HEK293 (cell line): ENCODE measurements around the gene WDR64.

ENCODE experiments used
- CTCF ChIA-PET: fragments of 350-600 bp; formaldehyde crosslinking; extraction: SDS; loops from one replicate; lab custom pipeline; 2021; ENCODE audit warnings: antibody characterized with exemption; lab: Yijun Ruan, JAX
- POLR2A ChIA-PET: fragments of 300-600 bp; formaldehyde crosslinking; extraction: SDS; loops from one replicate; lab custom pipeline; 2020; ENCODE audit warnings: antibody characterized with exemption, inconsistent platforms; lab: Yijun Ruan, JAX
- H3K27ac ChIP-seq: fragments of 200-500 bp; sonication (Bioruptor generic); 2 replicates; pipeline ENCODE4 v1.5.1; 2014; ENCODE audit warnings: low read depth, low read length, control low read depth, inconsistent platforms; ENCODE audit errors: extremely low read depth
- H3K36me3 ChIP-seq, 2 experiments: fragments of 200-500 bp in 1 of 2; sonication (Bioruptor generic) in 1 of 2; 1 replicate in 1 of 2; 2 replicates in 1 of 2; pipeline ENCODE4 v1.5.1; 2014 to 2017; ENCODE audit warnings: inconsistent platforms in 2 of 2, low read length in 2 of 2; ENCODE audit not compliant: control insufficient read depth in 2 of 2, insufficient read depth in 1 of 2
- H3K4me1 ChIP-seq: fragments of 200-500 bp; sonication (Bioruptor generic); 2 replicates; pipeline ENCODE4 v1.5.1; 2014; ENCODE audit warnings: mild to moderate bottlenecking, low read length, inconsistent platforms; ENCODE audit not compliant: control insufficient read depth, insufficient read depth
- H3K4me3 ChIP-seq: 2 replicates; pipeline ENCODE4 v1.5.1; 2011; ENCODE audit warnings: low read depth, mild to moderate bottlenecking, control low read depth, low read length, moderate library complexity
- H3K9me3 ChIP-seq: fragments of 200-500 bp; sonication (Bioruptor generic); 2 replicates; pipeline ENCODE4 v1.5.1; 2014; ENCODE audit warnings: low read depth, low read length, inconsistent platforms; ENCODE audit not compliant: control insufficient read depth, insufficient read depth
- GLI2 ChIP-seq: fragments of 450-650 bp; formaldehyde crosslinking; IDR thresholded peaks from 2 replicates; pipeline ENCODE4; 2017; ENCODE audit warnings: missing biosample characterization, missing genetic modification characterization, low read depth, borderline replicate concordance
- HOXC10 ChIP-seq: sonication (generic); formaldehyde crosslinking; IDR thresholded peaks from 2 replicates; pipeline ENCODE4 v1.8.1; 2023; ENCODE audit warnings: mild to moderate bottlenecking, missing genetic modification reagents
- KLF8 ChIP-seq: fragments of 450-650 bp; formaldehyde crosslinking; IDR thresholded peaks from 2 replicates; pipeline ENCODE4 v1.5.1; 2016; ENCODE audit warnings: missing biosample characterization, missing genetic modification characterization
- SALL2 ChIP-seq: fragments of 450-650 bp; formaldehyde crosslinking; IDR thresholded peaks from 2 replicates; pipeline ENCODE4 v1.5.0; 2017; ENCODE audit warnings: missing biosample characterization, mild to moderate bottlenecking, missing genetic modification characterization, borderline replicate concordance
- SCRT1 ChIP-seq: fragments of 450-650 bp; formaldehyde crosslinking; IDR thresholded peaks from 2 replicates; pipeline ENCODE4 v1.5.1; 2016; ENCODE audit warnings: missing biosample characterization, missing genetic modification characterization, borderline replicate concordance
- SP3 ChIP-seq: fragments of 450-650 bp; formaldehyde crosslinking; IDR thresholded peaks from 2 replicates; pipeline ENCODE4 v1.5.1; 2016; ENCODE audit warnings: missing biosample characterization, missing genetic modification characterization
- TRIM28 ChIP-seq: IDR thresholded peaks from 2 replicates; pipeline ENCODE4 v1.6.1; 2011; ENCODE audit warnings: low read length, control low read depth, borderline replicate concordance
- ZFP37 ChIP-seq: fragments of 450-650 bp; formaldehyde crosslinking; IDR thresholded peaks from 2 replicates; pipeline ENCODE4 v1.5.1; 2016; ENCODE audit warnings: missing biosample characterization, missing genetic modification characterization
- ZNF121 ChIP-seq: fragments of 450-650 bp; formaldehyde crosslinking; IDR thresholded peaks from 2 replicates; pipeline ENCODE4 v1.5.1; 2016; ENCODE audit warnings: missing biosample characterization, missing genetic modification characterization
- ZNF211 ChIP-seq: fragments of 450-650 bp; formaldehyde crosslinking; IDR thresholded peaks from 2 replicates; pipeline ENCODE4 v1.5.1; 2016; ENCODE audit warnings: low read depth, missing biosample characterization, missing genetic modification characterization
- ZNF239 ChIP-seq: fragments of 450-650 bp; formaldehyde crosslinking; IDR thresholded peaks from 2 replicates; pipeline ENCODE4 v1.5.1; 2016; ENCODE audit warnings: missing biosample characterization, missing genetic modification characterization
- ZNF391 ChIP-seq: fragments of 450-650 bp; formaldehyde crosslinking; IDR thresholded peaks from 2 replicates; pipeline ENCODE4 v1.5.1; 2016; ENCODE audit warnings: low read depth, missing biosample characterization, missing genetic modification characterization, borderline replicate concordance
- ZNF555 ChIP-seq: fragments of 450-650 bp; formaldehyde crosslinking; conservative IDR thresholded peaks from 2 replicates; pipeline ENCODE4 v1.5.1; 2017; ENCODE audit warnings: missing biosample characterization, mild to moderate bottlenecking, missing genetic modification characterization, inconsistent platforms
- ZNF561 ChIP-seq: fragments of 450-650 bp; IDR thresholded peaks from 2 replicates; pipeline ENCODE4 v1.5.1; 2018; ENCODE audit warnings: missing biosample characterization, missing genetic modification characterization, borderline replicate concordance
- ZNF626 ChIP-seq: fragments of 450-650 bp; sonication (Bioruptor Pico); formaldehyde crosslinking; IDR thresholded peaks from 2 replicates; pipeline ENCODE4 v1.5.1; 2018; ENCODE audit warnings: missing biosample characterization, missing genetic modification characterization, inconsistent platforms
- ZNF658 ChIP-seq: fragments of 450-650 bp; formaldehyde crosslinking; IDR thresholded peaks from 2 replicates; pipeline ENCODE4; 2016; ENCODE audit warnings: missing biosample characterization, missing genetic modification characterization
- ZNF660 ChIP-seq: fragments of 450-650 bp; IDR thresholded peaks from 2 replicates; pipeline ENCODE4 v1.5.1; 2018; ENCODE audit warnings: missing biosample characterization, mild to moderate bottlenecking, missing genetic modification characterization
- ZSCAN23 ChIP-seq: fragments of 450-650 bp; formaldehyde crosslinking; IDR thresholded peaks from 2 replicates; pipeline ENCODE4 v1.5.1; 2016; ENCODE audit warnings: missing biosample characterization, missing genetic modification characterization
- TF ChIP-seq, protein P1 (sequence below): fragments of 450-650 bp; formaldehyde crosslinking; IDR thresholded peaks from 2 replicates; pipeline ENCODE4 v1.5.1; 2016; ENCODE audit warnings: missing biosample characterization, missing genetic modification characterization, low read depth
- TF ChIP-seq, protein P2 (sequence below): fragments of 450-650 bp; formaldehyde crosslinking; IDR thresholded peaks from 2 replicates; pipeline ENCODE4 v1.5.1; 2016; ENCODE audit warnings: missing biosample characterization, missing genetic modification characterization
- TF ChIP-seq, protein P3 (sequence below): fragments of 450-650 bp; formaldehyde crosslinking; IDR thresholded peaks from 2 replicates; pipeline ENCODE4 v1.5.1; 2016; ENCODE audit warnings: missing biosample characterization, missing genetic modification characterization

The WDR64 gene

DNA sequence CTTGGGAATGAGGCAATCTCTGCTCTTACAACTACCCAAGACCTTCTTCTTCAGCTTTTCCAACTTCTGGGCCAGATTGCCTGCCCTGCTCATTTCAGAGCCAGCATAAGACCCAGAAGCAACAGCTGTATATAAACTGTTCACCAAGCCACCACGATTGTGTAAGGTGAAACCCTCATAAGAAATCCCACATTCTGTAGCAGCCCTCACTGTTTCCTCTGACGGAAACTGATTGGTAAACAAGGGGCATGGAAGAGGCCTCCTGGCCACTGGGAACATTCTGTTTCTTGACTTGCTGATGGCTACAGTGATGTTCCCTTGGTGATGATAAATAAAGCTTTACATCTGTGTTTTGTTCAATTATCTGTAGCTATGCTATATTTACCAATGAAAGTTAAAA lies 156.2 kb downstream of the WDR64 start:
- Histone ChIP-seq H3K4me3 (no peak overlapping the region), H3K36me3 (no peaks in the 10 kb centered on the region), H3K4me1 (no peaks in the 10 kb centered on the region), H3K9me3 (no peaks in the 10 kb centered on the region), H3K27ac (no peak overlapping the region)
- ChIA-PET POLR2A (no interaction called here), CTCF (interaction anchor here (0.5 to 0.7 kb wide), 2 partner anchors 56 to 170 kb away, joined by 3 to 4 read pairs; no protein-coding TSS in a partner anchor)
- TF ChIP-seq KLF8 (tag by site-specific recombination) = no peak
- no peak for TF ChIP-seq TRIM28
- TF ChIP-seq, protein P1, sequence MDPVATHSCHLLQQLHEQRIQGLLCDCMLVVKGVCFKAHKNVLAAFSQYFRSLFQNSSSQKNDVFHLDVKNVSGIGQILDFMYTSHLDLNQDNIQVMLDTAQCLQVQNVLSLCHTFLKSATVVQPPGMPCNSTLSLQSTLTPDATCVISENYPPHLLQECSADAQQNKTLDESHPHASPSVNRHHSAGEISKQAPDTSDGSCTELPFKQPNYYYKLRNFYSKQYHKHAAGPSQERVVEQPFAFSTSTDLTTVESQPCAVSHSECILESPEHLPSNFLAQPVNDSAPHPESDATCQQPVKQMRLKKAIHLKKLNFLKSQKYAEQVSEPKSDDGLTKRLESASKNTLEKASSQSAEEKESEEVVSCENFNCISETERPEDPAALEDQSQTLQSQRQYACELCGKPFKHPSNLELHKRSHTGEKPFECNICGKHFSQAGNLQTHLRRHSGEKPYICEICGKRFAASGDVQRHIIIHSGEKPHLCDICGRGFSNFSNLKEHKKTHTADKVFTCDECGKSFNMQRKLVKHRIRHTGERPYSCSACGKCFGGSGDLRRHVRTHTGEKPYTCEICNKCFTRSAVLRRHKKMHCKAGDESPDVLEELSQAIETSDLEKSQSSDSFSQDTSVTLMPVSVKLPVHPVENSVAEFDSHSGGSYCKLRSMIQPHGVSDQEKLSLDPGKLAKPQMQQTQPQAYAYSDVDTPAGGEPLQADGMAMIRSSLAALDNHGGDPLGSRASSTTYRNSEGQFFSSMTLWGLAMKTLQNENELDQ (tag by site-specific recombination) = no peak
- TF ChIP-seq ZNF626 (tag by site-specific recombination) = no peak
- no peak for TF ChIP-seq ZNF239 (tag by site-specific recombination)
- no peak for TF ChIP-seq SALL2 (tag by site-specific recombination)
- no peak for TF ChIP-seq ZNF660 (tag by site-specific recombination)
- TF ChIP-seq ZNF121 (tag by site-specific recombination) = no peak

DNA sequence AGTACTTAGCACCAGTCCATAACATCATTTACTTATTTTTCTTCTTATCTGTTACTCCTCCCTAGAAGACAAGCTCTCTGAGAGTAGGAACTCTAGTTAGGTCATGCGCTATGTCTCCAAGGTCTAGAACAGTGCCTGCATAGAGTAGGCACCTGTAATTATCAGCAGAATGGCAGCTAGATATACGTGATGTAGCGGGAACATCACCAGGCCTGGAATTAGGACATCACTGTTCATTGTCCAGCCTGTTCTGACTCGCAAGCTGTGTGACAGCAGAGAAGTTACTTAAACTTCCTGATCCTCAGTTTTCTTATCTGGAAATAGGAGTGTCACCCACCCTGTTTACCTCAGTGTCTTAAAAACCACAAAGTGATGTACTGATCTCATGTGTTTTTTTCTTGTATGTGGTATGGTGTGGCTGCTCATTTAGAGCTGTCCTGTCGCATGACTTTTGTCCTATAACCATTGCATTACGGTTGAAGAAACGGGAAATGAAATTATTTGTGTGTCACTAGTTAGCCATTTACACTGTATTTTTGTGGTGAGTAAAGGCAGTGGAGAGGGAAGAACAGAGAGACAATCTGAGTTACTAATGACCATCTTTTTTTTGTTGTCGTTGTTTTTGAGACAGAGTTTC lies 158.8 kb downstream of the WDR64 start:
- ChIA-PET CTCF (interaction anchor here (1.0 kb wide), 1 partner anchor 24 kb away, joined by 3 read pairs; no protein-coding TSS in a partner anchor), POLR2A (interaction anchor here (0.8 to 1.0 kb wide), 2 partner anchors 37 to 171 kb away, joined by 3 read pairs; partner anchors contain the start of genes CHML, EXO1 and OPN3)
- Histone ChIP-seq H3K27ac (no peak overlapping the region), H3K36me3 (no peaks in the 10 kb centered on the region), H3K4me3 (no peak overlapping the region), H3K9me3 (no peaks in the 10 kb centered on the region), H3K4me1 (no peaks in the 10 kb centered on the region)
- TF ChIP-seq, protein P2, sequence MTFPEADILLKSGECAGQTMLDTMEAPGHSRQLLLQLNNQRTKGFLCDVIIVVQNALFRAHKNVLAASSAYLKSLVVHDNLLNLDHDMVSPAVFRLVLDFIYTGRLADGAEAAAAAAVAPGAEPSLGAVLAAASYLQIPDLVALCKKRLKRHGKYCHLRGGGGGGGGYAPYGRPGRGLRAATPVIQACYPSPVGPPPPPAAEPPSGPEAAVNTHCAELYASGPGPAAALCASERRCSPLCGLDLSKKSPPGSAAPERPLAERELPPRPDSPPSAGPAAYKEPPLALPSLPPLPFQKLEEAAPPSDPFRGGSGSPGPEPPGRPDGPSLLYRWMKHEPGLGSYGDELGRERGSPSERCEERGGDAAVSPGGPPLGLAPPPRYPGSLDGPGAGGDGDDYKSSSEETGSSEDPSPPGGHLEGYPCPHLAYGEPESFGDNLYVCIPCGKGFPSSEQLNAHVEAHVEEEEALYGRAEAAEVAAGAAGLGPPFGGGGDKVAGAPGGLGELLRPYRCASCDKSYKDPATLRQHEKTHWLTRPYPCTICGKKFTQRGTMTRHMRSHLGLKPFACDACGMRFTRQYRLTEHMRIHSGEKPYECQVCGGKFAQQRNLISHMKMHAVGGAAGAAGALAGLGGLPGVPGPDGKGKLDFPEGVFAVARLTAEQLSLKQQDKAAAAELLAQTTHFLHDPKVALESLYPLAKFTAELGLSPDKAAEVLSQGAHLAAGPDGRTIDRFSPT (tag by site-specific recombination) = no peak
- TF ChIP-seq ZNF660 (tag by site-specific recombination) = no peak
- no peak for TF ChIP-seq ZNF561 (tag by site-specific recombination)
- no peak for TF ChIP-seq SP3
- no peak for TF ChIP-seq ZSCAN23
- TF ChIP-seq ZNF555 (tag by site-specific recombination) = no peak
- TF ChIP-seq, all 188 proteins: peak for 0

DNA sequence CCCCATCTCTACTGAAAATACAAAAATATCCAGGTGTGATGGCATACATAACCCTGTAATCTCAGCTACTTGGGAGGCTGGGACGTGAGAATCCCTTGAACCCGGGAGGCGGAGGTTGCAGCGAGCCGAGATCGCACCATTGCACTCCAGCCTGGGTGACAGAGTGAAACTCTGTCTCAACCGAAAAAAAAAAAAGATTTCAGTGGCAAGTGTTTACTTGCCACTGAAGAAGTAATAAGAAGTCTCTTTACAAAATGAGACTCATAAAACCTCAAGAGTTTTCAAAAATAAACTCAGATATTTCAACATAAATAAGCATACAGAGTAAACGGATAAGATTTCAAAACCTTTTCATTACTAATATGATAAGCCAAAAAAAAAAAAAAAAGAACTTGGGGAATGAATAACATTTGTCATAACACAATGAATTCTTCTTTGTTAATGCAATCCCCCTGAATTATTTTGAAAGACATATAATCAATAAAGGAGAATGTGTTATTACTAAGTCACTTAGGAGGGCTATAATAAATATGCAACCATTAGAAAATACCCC lies 161.8 kb downstream of the WDR64 start:
- Histone ChIP-seq H3K9me3 (no peaks in the 10 kb centered on the region), H3K27ac (no peak overlapping the region), H3K4me3 (no peak overlapping the region), H3K4me1 (no peaks in the 10 kb centered on the region), H3K36me3 (no peaks in the 10 kb centered on the region)
- ChIA-PET CTCF (interaction anchor here (1.1 kb wide), 1 partner anchor 184 kb away, joined by 3 read pairs; no protein-coding TSS in a partner anchor), POLR2A (no interaction called here)
- TF ChIP-seq ZNF211 (tag by site-specific recombination) (no peak), ZNF658 (tag by site-specific recombination) (no peak), GLI2 (tag by site-specific recombination) (no peak), SCRT1 (no peak), HOXC10 (CRISPR knock-in tag) (no peak), ZFP37 (no peak), ZNF660 (tag by site-specific recombination) (no peak), ZNF391 (tag by site-specific recombination) (no peak)
- TF ChIP-seq, protein P3, sequence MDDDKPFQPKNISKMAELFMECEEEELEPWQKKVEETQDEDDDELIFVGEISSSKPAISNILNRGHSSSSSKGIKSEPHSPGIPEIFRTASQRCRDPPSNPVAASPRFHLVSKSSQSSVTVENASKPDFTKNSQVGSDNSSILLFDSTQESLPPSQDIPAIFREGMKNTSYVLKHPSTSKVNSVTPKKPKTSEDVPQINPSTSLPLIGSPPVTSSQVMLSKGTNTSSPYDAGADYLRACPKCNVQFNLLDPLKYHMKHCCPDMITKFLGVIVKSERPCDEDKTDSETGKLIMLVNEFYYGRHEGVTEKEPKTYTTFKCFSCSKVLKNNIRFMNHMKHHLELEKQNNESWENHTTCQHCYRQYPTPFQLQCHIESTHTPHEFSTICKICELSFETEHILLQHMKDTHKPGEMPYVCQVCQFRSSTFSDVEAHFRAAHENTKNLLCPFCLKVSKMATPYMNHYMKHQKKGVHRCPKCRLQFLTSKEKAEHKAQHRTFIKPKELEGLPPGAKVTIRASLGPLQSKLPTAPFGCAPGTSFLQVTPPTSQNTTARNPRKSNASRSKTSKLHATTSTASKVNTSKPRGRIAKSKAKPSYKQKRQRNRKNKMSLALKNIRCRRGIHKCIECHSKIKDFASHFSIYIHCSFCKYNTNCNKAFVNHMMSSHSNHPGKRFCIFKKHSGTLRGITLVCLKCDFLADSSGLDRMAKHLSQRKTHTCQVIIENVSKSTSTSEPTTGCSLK (tag by site-specific recombination) = no peak
- TF ChIP-seq, protein P1 (tag by site-specific recombination) = no peak
